GM18505 (cell line): ENCODE results near the gene FRY.

ENCODE experiments used
- ATAC-seq: cut with Tn5 transposase; IDR thresholded peaks from one replicate; pipeline ENCODE4 v1.9.1; 2021; ENCODE audit not compliant: unreplicated experiment
- POLR2A ChIP-seq: IDR thresholded peaks from 4 replicates; pipeline ENCODE4 v1.6.1; 2011; ENCODE audit warnings: borderline replicate concordance; ENCODE audit not compliant: insufficient read depth, insufficient read length; ENCODE audit errors: extremely low read depth

The FRY gene

GRCh38 chr13:32315238-32316027 lies 283.9 kb downstream of the FRY start, which contains the start of the genes BRCA2 and ZAR1L:
Gene BRCA2 (plus strand): TSS chr13:32315508. CDS start chr13:32316461, 953 bp downstream.
Gene ZAR1L (minus strand): TSS chr13:32315363. CDS start chr13:32311925, 3,438 bp downstream.
- TF ChIP-seq POLR2A: peak; percentile 95
- peak; percentile 95 for ATAC-seq

- TF ChIP-seq POLR2A: no peak
- peak; percentile 38 for ATAC-seq
Observed at GRCh38 chr13:32316028-32316339, 284.4 kb downstream of the FRY start.

GRCh38 chr13:32316501-32316900 lies 284.9 kb downstream of the FRY start:
- no peak for TF ChIP-seq POLR2A
- no peak for ATAC-seq

- ATAC-seq: no peak
- TF ChIP-seq POLR2A: no peak
Observed at GRCh38 chr13:32317716-32318465, 286.3 kb downstream of the FRY start.

GRCh38 chr13:32320528-32320927 lies 289.0 kb downstream of the FRY start:
- no peak for TF ChIP-seq POLR2A
- ATAC-seq: no peak

- ATAC-seq: no peak
- TF ChIP-seq POLR2A: no peak
Observed at GRCh38 chr13:32323912-32324311, 292.3 kb downstream of the FRY start.

- ATAC-seq: no peak
- no peak for TF ChIP-seq POLR2A
Observed at GRCh38 chr13:32330441-32330840, 298.9 kb downstream of the FRY start.

GRCh38 chr13:32334671-32335070 lies 303.1 kb downstream of the FRY start:
- no peak for TF ChIP-seq POLR2A
- no peak for ATAC-seq

GRCh38 chr13:32340914-32341313 lies 309.3 kb downstream of the FRY start:
- no peak for TF ChIP-seq POLR2A
- ATAC-seq: no peak

GRCh38 chr13:32347651-32348050 lies 316.1 kb downstream of the FRY start:
- no peak for ATAC-seq
- no peak for TF ChIP-seq POLR2A
